NCI-H748 (cell line): Measurements from ENCODE around the gene ZNF79.

ENCODE experiments used
- DNase-seq: peaks from one replicate; lab custom pipeline; 2025; ENCODE audit not compliant: unreplicated experiment; lab: John Stamatoyannopoulos, UW

The ZNF79 gene

DNA sequence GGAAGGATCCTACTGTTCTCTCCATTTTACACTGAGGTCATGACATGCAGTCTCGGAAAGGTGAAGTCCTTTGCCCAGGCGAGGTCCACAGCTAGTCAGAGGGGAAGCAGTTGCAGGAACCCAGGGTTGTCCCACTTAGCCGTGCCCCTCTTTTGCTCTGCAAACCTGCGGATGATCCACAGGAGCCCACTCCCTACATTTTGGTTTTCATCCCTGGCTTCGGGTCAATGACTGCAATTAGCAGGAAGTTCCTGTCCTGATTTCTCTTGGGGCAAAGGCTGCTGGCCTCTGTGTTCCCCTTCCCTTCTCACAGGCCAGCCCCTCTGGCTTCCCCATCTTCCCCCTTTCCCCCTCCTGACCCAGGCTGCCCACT is 25.9 kb upstream of the ZNF79 start:
- DNase-seq: no peak

DNA sequence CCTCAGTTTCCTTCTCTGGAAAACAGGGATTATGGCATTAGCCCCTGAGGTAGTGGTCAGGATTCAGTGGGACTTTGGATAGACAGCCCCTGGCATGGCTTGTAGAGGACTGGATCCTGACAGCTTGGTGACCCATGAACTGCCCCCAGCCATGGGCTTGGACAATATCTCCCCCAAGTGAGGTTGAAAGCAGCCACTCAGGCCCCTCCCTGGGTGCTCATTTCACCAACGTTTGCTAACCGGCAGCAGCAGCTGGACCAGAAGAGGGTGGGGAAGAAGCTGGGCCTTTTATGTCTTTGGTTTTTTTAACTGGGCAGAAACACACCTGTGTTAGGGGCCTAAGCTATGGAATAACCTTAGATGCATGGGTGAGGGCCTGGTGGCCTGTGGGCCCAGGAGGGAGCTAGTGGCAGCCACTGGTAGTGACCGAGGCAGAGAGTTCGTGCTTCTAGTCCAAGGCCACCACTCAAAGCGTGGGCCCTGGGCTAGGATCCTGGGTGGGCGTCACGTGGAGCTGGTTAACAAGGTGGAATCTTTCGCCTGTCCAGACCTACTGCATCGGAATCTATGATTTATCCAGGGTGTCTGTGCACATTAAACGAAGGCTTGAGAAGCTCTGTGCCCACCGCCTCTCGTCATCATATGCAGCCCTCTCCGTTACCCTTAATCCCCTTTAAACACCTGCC is 25.3 kb upstream of the ZNF79 start:
- DNase-seq: no peak

DNA sequence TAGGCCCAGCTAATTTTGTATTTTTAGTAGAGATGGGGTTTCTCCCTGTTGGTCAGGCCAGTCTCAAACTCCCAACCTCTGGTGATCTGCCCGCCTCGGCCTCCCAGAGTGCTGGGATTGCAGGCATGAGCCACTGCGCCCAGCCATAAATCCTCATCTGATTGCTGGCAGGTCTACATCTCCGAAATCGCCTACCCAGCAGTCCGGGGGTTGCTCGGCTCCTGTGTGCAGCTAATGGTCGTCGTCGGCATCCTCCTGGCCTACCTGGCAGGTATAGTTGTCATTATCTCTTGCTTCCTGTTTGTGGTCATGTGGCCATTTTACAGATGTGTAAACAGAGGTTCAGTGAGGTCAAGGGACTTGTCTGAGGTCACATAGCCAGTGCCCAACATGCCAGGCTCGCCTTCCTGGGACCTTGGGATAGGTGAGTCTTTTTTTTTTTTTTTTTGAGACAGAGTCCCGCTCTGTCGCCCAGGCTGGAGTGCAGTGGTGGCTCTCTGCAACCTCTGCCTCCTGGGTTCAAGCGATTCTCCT is 24.4 kb upstream of the ZNF79 start:
- DNase-seq: no peak

DNA sequence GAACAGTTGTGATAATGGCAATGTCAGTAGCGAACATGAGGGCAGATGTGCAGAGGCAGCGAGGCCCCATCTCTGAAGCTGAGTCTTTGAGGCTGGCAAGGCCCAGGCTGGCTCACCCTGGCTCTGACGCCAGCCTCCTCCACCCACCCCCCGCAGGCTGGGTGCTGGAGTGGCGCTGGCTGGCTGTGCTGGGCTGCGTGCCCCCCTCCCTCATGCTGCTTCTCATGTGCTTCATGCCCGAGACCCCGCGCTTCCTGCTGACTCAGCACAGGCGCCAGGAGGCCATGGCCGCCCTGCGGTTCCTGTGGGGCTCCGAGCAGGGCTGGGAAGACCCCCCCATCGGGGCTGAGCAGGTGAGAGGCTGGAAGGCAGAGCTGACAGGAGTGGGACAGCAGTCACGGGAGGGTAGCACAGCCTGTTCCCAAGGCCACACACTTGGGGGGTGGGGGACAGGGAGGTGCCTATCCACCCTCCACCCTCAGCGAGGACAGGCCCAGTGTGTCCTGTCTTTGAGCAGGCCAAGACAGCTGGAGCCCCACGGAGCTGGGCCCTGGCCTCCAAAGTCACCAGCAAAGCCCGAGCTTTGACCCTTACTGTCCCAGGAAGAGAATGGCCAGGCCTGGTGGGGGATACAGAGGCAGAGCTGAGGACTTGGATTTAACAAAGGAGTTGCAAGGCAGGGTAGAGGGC is 21.6 kb upstream of the ZNF79 start:
- no peak for DNase-seq

DNA sequence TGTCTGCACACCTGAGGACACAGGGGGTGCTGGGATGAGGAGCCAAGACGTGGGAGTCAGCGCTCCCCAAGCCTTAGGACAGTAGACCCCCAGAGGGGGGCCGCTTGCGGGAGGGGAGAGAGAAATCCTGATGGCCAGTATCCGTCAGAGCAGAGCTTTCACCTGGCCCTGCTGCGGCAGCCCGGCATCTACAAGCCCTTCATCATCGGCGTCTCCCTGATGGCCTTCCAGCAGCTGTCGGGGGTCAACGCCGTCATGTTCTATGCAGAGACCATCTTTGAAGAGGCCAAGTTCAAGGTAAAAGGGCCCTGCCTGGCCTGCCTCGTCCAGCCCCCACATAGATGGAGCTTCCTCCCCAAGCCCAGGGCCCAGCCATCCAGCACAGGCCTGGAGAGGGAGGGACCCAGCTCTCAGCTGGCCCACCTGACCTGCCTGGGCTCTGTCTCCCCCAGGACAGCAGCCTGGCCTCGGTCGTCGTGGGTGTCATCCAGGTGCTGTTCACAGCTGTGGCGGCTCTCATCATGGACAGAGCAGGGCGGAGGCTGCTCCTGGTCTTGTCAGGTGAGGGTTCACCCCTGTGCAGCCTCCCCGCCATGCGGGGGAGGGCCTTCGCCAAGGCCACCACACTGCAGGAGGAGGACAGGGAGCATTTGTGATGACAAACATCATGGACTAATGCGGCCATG is 20.5 kb upstream of the ZNF79 start:
- no peak for DNase-seq

DNA sequence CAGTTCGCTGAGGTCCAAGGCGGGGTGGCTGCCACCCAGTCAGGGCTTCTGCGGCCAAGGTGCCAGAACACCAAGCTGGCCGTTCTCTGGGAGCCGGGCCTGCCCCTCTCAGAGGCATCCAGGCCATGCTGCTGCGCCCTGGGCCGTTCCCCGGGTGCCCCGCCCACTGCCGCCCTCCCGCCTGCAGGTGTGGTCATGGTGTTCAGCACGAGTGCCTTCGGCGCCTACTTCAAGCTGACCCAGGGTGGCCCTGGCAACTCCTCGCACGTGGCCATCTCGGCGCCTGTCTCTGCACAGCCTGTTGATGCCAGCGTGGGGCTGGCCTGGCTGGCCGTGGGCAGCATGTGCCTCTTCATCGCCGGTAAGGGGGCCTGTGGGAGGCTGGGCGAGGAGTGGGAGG is 19.6 kb upstream of the ZNF79 start:
- no peak for DNase-seq

DNA sequence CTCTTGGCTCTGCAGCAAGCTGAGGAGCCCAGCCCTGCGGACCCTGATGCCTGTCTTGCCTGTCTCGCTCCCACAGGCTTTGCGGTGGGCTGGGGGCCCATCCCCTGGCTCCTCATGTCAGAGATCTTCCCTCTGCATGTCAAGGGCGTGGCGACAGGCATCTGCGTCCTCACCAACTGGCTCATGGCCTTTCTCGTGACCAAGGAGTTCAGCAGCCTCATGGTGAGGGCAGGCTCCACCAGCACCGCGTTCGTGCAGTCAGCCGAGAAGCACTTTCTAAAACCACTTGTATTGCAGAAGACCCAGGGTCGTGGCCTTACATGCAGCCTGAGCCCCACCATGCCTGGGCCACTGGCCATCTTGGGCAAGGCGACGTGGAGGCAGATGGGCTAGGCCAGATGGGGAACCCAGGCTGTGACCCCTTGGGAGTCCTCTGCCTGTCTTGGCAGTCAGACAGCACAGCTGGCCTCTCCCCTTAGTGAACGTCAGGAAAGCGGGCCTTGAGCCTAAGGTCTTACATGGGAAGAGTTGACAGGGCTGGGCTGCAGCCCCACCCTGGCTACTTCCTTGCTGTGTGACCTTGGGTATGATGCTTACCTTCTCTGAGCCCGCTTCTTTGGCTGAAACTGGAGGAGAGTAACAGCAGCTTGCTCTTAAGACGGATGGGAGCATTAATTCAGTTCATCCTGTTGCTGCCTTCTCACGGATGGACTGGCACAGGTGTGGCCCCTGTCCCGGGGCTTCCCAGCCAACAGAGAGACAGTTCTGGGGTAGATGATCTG is 18.6 kb upstream of the ZNF79 start:
- no peak for DNase-seq

DNA sequence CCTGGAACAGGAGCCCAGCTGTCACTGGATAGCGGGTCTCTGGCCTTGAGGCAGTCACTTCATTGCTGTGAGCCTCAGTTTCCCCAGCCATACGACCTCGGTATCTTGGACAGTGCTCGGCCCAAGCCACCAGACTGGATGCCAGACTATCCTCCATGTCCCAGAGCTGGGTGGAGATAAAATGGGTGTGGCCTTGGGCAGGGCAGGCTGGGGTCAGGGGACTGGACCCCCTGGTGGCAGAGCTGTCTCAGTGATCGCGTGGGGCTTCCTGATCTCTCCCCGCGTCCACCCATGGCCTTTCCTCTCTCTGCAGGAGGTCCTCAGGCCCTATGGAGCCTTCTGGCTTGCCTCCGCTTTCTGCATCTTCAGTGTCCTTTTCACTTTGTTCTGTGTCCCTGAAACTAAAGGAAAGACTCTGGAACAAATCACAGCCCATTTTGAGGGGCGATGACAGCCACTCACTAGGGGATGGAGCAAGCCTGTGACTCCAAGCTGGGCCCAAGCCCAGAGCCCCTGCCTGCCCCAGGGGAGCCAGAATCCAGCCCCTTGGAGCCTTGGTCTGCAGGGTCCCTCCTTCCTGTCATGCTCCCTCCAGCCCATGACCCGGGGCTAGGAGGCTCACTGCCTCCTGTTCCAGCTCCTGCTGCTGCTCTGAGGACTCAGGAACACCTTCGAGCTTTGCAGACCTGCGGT is 17.2 kb upstream of the ZNF79 start:
- DNase-seq: no peak

DNA sequence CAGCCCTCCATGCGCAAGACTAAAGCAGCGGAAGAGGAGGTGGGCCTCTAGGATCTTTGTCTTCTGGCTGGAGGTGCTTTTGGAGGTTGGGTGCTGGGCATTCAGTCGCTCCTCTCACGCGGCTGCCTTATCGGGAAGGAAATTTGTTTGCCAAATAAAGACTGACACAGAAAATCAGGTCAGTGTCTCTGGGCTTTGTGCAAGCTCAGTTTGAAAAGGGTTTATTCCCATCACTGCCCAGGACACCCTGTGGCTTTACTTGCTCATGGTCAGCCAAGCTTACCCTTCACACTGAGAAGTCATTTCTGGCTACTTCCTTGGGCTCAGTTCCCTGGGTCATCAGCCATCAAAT is 16.7 kb upstream of the ZNF79 start:
- no peak for DNase-seq

DNA sequence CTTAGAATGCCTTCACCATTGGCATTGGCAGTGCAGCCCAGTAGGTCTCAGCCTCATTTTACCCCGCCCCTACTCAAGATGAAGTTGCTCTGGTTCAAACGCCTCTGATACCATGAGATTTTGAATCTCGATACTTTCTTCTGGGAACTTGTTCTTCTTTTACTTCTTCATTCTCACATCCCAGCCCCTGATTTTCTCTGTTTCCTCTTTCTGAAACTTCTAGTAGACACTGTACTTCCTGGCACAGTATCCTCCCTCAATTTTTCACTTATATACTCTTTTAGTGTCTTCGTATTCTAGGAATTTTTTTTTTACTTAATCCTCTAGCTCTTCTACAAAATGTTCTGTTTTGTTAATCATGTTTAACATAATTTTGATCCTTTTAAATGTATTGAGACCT is 13.1 kb upstream of the ZNF79 start:
- DNase-seq: no peak

DNA sequence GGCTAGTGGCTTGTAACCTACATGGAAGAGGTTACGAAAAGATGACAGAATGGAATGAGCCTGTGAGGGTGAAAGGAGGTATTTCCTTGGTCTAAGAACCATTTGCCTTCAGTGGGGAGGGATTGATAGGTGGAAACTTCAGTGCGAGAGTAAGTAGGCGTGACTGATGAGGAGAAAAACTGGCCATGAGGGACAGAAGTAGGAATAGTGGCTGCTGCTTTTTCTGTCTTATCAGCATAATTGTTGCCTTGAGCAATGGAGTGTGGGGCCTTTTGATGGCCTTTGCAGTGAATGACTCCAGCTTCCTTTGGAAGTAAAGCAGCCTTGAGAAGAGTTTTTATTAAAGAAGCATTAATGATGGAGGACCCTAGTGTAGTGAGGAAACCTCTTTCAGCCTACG is 9.0 kb upstream of the ZNF79 start:
- no peak for DNase-seq

DNA sequence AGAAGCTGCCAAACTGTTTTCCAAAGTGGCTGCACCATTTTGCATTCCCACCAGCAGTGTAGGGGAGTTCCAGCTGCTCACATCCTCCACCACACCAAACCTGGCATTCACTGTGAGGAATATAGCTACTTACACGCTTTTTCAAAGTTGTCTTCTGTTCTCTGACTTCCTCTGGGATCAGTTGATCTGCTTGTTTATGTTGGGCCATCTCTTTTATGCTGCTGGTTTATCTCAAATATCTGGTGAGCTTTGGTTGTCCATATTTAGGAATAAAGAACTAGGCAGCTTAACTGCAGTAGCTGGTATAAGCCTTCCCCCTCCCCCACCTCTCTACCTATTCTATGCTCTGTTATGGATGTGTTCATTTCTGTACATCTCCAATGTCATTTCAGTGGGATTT is 8.5 kb upstream of the ZNF79 start:
- DNase-seq: no peak

DNA sequence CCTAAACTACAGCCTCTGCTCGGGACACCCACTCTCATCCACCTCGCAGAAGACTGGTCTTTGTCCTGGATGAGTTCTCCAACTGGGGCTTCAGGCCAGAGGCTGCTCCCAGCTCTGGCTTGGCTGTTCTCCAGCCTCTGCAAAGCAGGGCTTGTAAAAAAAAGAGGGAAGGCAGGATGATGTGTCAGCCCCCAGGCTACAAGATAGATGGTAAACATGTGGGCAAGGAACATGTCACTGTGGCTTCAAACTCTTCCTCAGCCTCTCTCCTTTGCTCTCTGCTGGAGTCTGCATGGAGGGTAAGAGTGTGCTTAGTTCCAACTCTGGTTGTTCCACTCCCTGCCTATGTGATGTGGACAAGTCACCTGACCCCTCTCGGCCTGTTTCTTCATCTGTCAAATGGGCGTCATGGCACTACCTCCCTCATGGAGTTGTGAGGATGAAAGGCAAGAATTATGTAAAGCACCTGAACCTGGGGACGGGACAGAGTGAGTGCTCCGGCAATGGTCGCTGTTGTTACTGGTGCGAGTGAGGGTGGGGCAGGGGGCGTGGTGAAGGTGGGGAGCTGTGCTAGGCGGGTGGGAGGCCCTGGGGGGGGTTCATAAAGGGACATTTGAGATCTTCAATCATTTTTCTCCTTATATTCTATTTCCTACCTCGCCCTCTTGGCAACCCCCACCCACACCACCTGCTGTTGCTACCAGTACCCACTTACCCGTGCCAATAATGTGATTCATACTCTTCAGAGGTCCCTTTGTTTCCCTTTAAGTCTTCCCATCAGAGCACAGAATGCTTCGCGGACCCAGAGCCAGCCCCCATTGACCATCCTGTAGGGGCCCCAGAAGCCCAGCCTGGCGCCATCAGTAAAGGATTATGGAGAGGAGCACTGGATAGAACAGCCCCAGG is 6.8 kb upstream of the ZNF79 start:
- DNase-seq: peak; percentile 46

DNA sequence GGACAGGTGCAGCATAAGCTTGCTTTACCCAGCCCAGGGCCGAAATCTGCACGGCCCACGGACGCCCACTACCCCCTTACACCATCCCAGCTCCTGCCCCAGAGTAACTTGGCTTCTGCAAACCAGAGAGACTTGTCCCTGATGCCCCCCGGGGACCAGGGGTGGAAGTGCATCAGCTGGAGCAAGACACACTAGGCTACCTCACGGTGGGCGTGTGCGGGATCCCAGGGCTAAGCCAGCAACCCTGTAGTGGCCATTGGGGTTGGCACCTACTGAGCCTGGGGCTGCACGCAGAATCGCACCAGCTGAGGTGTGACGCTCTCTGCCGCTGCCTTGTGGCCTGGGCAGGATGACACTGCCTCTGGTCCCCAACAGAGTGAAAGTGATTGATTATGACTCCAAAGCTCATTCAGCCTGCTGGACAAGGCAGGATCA is 6.1 kb upstream of the ZNF79 start:
- peak; percentile 63 for DNase-seq

DNA sequence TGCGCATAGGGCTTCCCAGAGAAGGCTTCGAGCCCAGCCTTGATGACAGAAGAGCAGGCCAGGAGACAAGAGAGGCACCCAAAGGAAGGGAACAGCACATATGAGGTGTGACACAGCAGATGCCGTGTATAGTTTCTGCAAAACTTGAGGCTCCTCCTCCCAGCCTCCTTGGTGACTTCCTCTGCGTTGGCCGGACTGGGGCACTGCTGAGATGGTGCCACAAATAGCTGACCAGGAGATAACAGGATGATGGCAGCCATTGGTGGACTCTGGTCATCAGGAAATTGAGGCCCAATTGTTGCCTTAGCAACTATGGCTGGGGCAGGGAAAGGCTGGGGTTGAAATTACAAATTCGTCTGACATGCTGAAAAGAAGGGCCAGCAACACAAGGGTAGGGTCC is 4.8 kb upstream of the ZNF79 start:
- DNase-seq: no peak

DNA sequence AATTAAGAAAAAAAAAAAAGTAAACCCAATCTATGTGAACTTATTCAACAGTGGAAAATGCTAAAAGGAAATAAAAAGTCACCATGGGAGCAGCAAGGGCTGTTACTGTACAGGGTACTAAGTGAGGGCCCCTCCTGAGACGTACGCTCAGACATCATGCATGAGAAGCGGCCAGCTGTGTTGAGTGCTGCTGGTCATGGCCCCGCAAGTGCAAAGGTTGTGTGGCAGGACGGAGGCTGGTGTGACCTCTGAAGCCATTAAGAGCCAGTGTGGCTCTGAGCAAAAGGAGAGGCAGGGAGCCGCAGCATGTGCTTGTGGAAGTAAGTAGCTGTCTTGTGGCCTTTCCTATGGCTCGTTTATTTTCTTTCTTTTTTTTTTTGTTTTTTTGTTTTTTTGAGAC is 3.1 kb upstream of the ZNF79 start:
- DNase-seq: no peak

DNA sequence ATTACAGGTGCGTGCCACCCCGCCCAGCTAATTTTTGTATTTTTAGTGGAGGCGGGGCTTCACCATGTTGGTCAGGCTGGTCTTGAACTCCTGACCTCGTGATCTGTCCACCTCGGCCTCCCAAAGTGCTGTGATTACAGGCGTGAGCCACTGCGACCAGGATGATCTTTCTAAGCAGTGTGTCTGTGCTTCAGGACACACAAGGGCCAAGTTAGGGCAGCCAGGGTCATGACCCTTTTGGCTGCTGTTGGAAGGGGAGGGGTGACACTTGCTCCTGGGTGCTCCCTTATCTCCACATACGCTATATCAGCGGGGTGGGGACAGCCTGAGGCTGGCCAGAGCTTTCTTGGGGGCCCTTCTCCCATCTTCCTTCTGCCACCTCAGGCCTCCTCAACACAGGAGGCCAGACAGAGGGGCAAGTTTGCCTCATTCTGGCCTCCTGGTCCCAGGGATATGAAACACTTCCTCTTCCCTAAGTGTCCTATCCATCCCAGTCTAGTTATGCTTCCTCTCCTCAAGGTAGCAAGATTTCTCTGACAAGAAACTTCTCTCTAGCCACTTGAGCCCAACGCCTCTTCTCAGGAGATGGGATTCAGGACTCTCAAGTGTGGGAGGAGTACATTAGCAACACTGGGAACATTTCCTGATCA is 1.9 kb upstream of the ZNF79 start:
- no peak for DNase-seq

DNA sequence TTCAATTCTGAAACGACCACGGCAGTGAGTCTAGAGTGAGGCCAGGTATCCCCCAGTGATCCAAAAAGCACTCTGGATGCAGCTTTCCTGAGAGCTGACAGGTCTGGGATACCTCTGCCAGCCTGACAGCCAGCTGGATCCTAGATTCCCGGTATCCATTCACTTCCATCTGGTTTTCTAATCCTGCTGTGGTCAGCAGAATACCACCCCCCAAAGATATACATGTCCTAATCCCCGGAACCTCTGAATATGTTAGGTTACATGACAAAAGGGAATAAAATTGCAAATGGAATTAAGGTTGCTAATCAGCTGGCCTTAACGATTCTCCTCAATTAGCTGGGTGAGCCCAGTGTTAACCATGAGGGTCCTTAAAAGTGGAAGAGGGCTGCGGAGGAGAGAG is 1.4 kb upstream of the ZNF79 start:
- DNase-seq: no peak

DNA sequence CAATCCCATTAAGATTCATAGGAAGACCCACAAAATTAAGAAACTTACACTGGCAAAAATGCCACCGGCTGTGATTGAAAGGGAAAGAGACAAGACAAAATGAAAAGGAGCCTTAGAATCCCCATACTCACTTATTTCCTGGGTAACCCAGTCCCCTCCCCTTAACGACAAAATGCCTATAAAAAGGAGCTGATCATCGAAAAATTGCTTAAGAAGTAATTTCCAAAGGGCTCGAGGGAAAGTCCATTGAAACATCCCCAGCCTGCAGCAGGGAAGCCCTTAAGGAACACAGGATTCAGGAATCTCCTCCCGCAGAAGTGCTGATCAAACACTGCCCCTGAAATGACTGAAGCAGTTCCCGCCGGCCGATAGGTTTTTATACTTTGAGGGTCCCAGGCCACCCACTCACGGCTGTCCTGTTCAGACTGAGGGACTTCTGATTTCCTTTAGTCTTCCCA is 677 bp upstream of the ZNF79 start:
- DNase-seq: no peak
